Esophagus (tissue), 2 donors: ENCODE data around the gene COBL. TPM values are rescaled to one million over a fixed set of nuclear protein-coding genes. Genes with fewer than 3 reads are reported as not detected.

Experiments
- H3K27ac ChIP-seq, 2 donors: one replicate each; pipeline ENCODE4 v1.5.1; 2013; ENCODE audit warnings: low read depth in 2 of 2, mild to moderate bottlenecking in 2 of 2, inconsistent platforms in 1 of 2, low read length in 1 of 2, moderate library complexity in 1 of 2
- H3K27me3 ChIP-seq, 2 donors: one replicate each; pipeline ENCODE4 v1.6.1; 2013; ENCODE audit warnings: low read length in 2 of 2, control low read depth in 1 of 2, mild to moderate bottlenecking in 1 of 2; ENCODE audit not compliant: insufficient read depth in 2 of 2, control insufficient read depth in 1 of 2
- H3K36me3 ChIP-seq, 2 donors: one replicate each; pipeline ENCODE4 v1.6.1; 2013; ENCODE audit warnings: low read length in 1 of 2; ENCODE audit not compliant: control insufficient read depth in 2 of 2, insufficient read depth in 2 of 2
- H3K4me1 ChIP-seq, 2 donors: one replicate each; pipeline ENCODE4 v1.6.1; 2013; ENCODE audit warnings: low read length in 1 of 2; ENCODE audit not compliant: control insufficient read depth in 2 of 2, insufficient read depth in 2 of 2
- H3K4me3 ChIP-seq, 2 donors: one replicate each; pipeline ENCODE4 v1.5.1; 2013; ENCODE audit warnings: low read length in 2 of 2, mild to moderate bottlenecking in 2 of 2, low read depth in 1 of 2, moderate library complexity in 1 of 2
- H3K9me3 ChIP-seq, 2 donors: one replicate each; pipeline ENCODE4 v1.6.1; 2013; ENCODE audit warnings: mild to moderate bottlenecking in 2 of 2, low read depth in 1 of 2, low read length in 1 of 2, moderate library complexity in 1 of 2; ENCODE audit not compliant: control insufficient read depth in 2 of 2, insufficient read depth in 1 of 2
- WGBS, 2 donors: extraction: QIAGEN DNeasy Blood & Tissue Kit; methylation state at CpG; one replicate each; pipeline ENCODE4 v1.1.7; 2013; 5-methylcytosine and 5-hydroxymethylcytosine counted together
- polyA plus RNA-seq, 2 donors: library from polyadenylated mRNA; stranded (reverse); fragments of 200-250 nt; gene quantifications; one replicate each; pipeline ENCODE4 v1.2.3, GENCODE V29; 2013
- donor health status: healthy with polysubstance abuse.
- donor health status: Bipolar disorder and iron deficiency.

The COBL gene
- polyA plus RNA-seq, 2 donors, result 3.6 to 6.1 TPM

DNA sequence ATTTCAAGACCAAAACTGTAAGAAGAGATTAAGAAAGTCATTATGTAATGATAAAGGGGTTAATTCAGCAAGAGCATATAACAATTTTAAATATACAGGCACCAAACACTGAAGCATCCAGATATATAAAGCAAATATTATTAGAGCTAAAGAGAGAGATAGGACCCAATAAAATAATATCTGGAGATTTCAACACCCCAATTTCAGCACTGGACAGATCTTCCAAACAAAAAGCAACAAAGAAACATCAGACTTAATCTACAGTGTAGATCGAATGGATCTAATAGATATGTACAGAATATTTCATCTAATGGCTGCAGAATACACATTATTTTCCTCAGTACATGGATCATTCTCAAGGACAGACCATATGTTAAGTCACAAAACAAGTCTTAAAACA is 151.3 kb downstream of the COBL start:
- Histone ChIP-seq H3K27me3 (no peaks in the 10 kb centered on the region), H3K9me3 (no peaks in the 10 kb centered on the region), H3K4me3 (no peak overlapping the region), H3K27ac (no peak overlapping the region), H3K36me3 (no peaks in the 10 kb centered on the region), H3K4me1 (no peaks in the 10 kb centered on the region)
- WGBS, 2 donors, result 75 to 80% methylated on average over 1 of the region's 1 CpG

DNA sequence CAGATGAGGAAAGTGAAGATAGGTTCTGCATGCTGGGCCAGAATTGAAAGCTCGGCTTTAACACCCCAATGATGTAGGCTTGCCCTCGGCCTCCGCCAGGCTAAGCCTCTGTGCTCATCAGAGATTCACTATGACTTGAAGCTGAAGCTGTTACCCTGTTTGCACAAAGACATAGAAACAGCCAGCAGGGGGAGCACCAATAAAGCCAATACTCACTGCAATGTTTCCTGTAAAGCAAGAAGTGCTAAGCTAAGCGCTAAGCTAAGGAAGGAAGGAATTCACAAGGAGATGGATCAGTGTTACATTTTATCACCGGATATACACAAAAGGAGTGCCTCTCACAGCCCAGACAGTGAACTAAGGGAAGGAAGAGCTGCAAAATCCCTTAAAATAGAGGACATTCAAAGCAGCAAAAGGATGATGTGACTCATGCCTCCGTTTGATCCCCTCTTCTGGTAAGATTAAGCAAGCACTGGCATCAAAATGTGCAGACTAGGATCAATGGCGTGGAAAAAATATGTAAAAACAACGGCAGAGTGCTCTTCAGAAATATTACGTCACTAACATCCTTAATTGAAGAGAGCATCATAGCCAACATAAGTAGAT is 153.8 kb downstream of the COBL start:
- H3K4me3 ChIP-seq, result no peak overlapping the region
- no peaks in the 10 kb centered on the region for H3K4me1 ChIP-seq
- H3K9me3 ChIP-seq, result no peaks in the 10 kb centered on the region
- peaks cover 0 to 3% of the 10 kb centered on the region in 2 donors for H3K36me3 ChIP-seq
- H3K27ac ChIP-seq, result no peak overlapping the region
- 12 to 21% methylated on average over 9 of the region's 9 CpGs for WGBS, 2 donors
- H3K27me3 ChIP-seq, result no peaks in the 10 kb centered on the region

DNA sequence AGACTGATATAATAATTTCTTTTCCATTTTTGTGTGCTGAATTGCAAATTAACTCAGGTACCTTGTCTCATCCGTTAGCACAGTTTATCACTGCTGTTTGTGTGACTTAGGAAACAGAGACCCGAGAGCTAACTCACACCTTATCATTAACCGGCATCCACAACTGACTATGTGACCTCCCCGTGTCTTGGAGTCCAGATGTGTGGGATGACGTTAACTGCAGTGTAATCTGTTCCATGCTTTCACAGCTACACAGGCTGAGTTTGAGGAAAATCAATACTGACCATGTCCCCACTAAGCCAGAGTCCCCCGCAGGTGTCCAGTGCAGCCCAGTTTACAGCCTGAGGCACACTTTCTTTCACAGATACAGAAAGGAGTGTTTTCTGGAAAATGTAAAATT is 154.7 kb downstream of the COBL start:
- no peak overlapping the region for H3K4me3 ChIP-seq
- H3K27me3 ChIP-seq, result no peaks in the 10 kb centered on the region
- H3K4me1 ChIP-seq, result no peaks in the 10 kb centered on the region
- H3K9me3 ChIP-seq, result no peaks in the 10 kb centered on the region
- peaks cover 0 to 3% of the 10 kb centered on the region in 2 donors for H3K36me3 ChIP-seq
- WGBS, 2 donors, result 89 to 92% methylated on average over 6 of the region's 6 CpGs
- H3K27ac ChIP-seq, result no peak overlapping the region

DNA sequence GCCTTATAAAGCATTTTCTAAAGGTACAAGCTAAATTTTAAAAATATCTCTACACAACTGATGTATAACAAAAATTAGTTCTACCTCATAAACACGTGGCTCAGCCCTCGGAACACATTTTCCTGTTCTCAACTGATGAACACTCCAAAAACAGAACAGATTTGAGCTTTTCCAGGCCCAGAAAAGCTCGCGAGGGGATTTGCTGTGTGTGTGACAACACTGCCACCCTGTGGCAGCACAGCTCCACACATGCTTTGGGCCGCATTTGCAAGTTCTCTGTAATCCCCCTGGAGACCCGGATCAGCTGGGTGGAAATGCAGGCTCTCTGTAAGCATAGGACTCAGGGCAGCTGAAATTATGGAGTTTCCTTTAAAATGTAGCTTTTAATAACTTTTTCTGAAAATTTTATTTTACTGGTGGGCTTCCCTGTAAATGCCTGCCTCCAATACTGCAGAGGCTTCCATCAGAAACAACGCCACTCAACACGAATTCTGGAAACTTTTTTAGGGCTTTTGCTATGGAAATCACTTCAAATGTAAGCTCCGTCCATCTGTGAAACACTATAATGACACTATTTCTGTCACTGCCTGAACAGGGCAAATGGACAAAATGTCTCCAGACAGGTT is 155.5 kb downstream of the COBL start:
- Histone ChIP-seq H3K27me3 (no peaks in the 10 kb centered on the region), H3K4me3 (no peak overlapping the region), H3K36me3 (peaks cover 0 to 3% of the 10 kb centered on the region in 2 donors), H3K4me1 (no peaks in the 10 kb centered on the region), H3K9me3 (no peaks in the 10 kb centered on the region), H3K27ac (no peak overlapping the region)
- 22 to 24% methylated on average over 9 of the region's 9 CpGs for WGBS, 2 donors

DNA sequence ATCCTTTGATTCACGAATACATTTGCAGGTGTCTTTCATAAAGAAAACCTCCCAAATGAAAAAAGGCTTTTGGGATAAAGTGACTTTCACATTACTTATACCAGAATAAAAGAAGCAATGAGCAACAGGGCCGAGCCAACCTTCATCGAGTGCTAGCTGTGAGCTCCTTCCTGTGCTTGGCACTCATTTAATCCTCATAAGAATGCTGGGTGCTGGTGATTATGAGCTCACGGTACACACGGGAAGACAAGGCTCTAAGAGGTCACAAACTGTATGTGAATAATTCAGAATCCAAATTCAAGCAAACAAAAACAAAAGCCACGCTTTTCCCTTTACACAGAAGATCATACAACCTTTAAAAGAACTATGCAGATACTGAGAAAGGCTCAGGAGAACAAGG is 156.2 kb downstream of the COBL start:
- WGBS, 2 donors, result 53 to 71% methylated on average over 6 of the region's 6 CpGs
- Histone ChIP-seq H3K4me1 (no peaks in the 10 kb centered on the region), H3K9me3 (no peaks in the 10 kb centered on the region), H3K27ac (no peak overlapping the region), H3K27me3 (no peaks in the 10 kb centered on the region), H3K36me3 (peaks cover 0 to 3% of the 10 kb centered on the region in 2 donors), H3K4me3 (no peak overlapping the region)

DNA sequence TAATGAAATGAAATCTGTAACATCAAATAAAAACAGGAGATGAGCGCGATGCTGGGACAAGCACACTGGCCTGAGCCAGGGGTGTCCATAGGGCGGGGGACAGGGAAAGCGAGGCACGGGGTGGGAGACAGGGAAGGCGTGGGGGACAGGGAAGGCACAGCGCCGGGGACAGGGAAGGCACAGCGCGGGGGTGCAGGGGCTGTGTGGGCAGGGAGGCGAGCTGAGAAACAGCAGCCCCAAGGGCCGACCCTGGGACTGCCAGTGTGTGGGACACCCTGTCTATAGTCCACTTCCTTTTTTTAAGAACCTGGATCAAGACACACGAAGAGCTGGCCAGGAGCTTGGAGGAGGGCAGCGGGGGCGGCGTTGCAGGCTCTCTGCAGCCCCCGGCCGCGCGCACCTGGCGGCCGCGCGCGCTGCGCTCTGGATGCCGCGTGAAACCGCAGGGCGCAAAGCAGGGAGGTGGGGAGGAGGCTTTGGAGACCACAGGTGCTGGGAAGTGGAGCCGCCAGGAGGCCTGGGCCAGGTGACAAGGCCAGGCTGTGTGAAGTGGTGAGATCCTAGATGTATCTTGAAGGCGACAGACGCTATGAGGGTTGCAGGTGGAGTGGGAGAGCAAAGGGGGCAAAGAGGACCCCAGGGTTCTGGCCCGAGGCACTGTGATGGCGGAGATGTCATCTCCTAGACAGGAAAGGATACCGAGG is 157.7 kb downstream of the COBL start:
- H3K9me3 ChIP-seq, result no peaks in the 10 kb centered on the region
- 82 to 84% methylated on average over 36 of the region's 36 CpGs for WGBS, 2 donors
- H3K4me1 ChIP-seq, result no peaks in the 10 kb centered on the region
- no peak overlapping the region for H3K4me3 ChIP-seq
- peaks cover 0 to 3% of the 10 kb centered on the region in 2 donors for H3K36me3 ChIP-seq
- H3K27me3 ChIP-seq, result no peaks in the 10 kb centered on the region
- H3K27ac ChIP-seq, result no peak overlapping the region

DNA sequence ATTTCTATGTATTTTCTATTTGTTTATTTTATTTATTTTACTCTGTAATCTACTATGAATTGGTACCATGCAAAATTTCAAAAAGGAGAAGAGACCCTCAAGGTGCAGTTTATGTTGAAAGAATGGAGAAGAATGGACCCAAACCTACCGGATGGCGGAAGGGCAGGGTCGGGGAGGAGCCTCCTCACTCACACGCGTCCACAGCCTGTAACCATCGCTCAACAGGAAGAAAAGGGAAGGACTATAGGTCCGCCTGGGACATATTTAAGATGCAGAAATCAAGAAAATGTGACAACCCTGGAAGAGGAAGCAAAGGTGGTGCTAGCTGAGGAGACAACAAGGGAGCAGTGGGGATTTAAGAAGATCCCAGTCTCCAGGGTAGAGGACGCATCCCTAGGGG is 158.4 kb downstream of the COBL start:
- H3K9me3 ChIP-seq, result no peaks in the 10 kb centered on the region
- H3K36me3 ChIP-seq, result peaks cover 0 to 3% of the 10 kb centered on the region in 2 donors
- 74 to 82% methylated on average over 8 of the region's 8 CpGs for WGBS, 2 donors
- H3K4me3 ChIP-seq, result no peak overlapping the region
- no peaks in the 10 kb centered on the region for H3K4me1 ChIP-seq
- no peaks in the 10 kb centered on the region for H3K27me3 ChIP-seq
- H3K27ac ChIP-seq, result no peak overlapping the region

DNA sequence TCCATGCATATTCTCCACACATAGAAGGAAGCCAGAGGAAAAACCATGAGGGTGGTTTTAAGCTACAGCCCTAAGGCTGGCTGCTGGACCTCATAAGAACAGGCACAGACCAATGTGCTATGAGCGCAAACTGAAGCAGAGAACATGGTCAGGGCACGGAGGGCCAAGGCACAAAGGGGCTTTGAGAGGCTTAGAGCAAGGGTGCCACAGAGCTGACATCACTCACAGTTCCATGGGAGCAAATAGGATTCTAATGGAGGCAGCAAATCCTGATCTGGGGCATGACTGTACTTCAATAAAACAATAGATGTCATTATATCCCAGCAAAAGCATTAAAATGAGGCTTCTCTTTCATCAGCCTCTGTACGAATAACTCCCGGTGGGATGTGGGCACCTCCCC is 162.4 kb downstream of the COBL start:
- 94 to 96% methylated on average over 4 of the region's 4 CpGs for WGBS, 2 donors
- H3K4me1 ChIP-seq, result no peaks in the 10 kb centered on the region

DNA sequence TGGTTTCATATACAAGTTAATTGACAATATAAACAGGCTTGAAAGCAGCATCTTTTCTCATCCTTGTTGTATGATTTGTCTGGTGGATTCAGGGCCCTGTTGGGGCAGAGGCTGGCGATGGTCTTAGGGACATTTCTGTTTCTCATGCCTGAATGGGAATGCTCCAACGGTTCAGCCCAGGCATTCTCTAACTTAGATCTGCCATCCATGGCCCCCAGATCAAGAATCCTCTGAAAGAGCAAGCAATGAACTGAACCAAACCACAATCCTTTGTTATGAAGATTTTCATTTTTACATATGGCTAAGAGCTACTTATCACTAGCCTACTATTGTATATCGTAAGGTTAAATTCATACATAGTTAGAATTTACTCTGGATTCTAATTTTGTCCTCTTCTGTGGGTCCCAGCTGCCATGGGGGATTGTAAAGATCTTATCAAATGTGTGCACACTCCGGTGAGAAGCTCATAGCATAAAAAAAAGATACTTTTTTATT is 163.9 kb downstream of the COBL start:
- Histone ChIP-seq H3K27ac (no peak overlapping the region), H3K9me3 (peaks cover 0 to 4% of the 10 kb centered on the region in 2 donors), H3K27me3 (no peaks in the 10 kb centered on the region), H3K4me1 (no peaks in the 10 kb centered on the region), H3K4me3 (no peak overlapping the region), H3K36me3 (no peaks in the 10 kb centered on the region)
- WGBS, 2 donors, result 83 to 84% methylated on average over 4 of the region's 4 CpGs

More for the DNA sequence above, 162.4 kb downstream of the COBL start:
- Histone ChIP-seq H3K36me3 (peaks cover 0 to 3% of the 10 kb centered on the region in 2 donors), H3K27ac (no peak overlapping the region), H3K27me3 (no peaks in the 10 kb centered on the region), H3K9me3 (no peaks in the 10 kb centered on the region), H3K4me3 (no peak overlapping the region)
